ENCODE measurements around the gene MYLK.
A peak's percentile ranks its signal among the peaks of the same experiment; 100 is the strongest.

MYLK gene

DNA sequence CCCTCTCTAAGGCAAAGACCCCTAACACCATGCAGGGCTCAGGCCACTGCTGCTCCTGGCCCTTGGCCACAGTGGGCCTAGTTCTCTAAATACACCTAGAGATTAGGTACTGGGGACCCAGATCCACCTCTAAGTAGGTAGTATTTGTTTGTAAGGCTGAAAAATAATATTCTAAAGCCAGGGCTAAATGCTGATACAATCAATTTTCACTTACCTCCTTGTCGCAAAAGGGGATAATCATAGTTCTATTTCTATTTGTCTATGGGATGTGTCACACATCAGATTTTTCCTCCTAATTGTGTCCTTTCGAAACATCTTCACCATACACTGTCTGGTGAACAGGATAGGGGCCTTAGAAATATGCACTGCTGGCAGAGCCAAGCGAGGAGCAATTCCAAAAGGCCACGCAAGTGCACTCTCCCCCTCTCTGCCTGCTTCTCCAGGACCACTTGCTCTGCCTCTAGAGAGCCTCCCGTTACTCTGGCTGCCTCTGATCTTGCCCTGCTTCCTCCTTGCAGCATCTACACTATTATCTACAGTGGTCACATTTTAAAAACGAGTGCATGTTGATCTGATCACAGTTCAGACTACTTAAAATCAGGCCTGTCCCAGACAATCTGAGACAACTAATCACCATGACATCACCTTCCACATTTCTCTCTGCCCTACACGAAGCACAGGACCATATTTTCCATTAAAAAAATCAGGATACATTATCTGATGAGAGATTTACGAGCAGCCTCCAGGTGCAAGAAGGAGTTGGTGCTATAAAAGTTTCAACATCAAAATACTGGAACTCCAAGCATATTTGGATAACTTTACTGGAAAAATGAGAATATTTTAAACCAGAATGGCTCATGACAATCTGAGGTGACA lies 115.4 kb downstream of the MYLK start:
- DNase-seq (ENCODE audit: low read depth): no peak

- no peak for DNase-seq (ENCODE audit: low read depth)
Measured at GRCh38 chr3:123767564-123768292, 116.4 kb downstream of the MYLK start.

DNA sequence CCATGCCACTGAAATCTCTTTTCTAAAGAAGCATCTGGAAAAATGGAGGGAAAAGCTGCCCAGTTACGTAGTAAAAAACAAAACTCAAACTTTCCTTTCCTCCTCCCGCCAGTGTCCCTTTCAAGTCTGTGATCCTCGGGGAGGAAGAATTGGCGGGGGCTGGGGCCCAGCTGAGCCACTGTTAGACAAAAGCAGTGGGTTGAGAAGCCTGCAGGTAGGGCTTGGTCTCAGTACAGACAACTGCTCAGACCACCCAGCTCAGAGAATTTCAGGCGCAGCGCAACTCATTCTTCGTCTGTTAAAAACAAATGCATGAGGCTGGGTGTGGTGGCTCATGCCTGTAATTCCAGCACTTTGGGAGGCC lies 117.1 kb downstream of the MYLK start:
- no peak for DNase-seq (ENCODE audit: low read depth)

DNA sequence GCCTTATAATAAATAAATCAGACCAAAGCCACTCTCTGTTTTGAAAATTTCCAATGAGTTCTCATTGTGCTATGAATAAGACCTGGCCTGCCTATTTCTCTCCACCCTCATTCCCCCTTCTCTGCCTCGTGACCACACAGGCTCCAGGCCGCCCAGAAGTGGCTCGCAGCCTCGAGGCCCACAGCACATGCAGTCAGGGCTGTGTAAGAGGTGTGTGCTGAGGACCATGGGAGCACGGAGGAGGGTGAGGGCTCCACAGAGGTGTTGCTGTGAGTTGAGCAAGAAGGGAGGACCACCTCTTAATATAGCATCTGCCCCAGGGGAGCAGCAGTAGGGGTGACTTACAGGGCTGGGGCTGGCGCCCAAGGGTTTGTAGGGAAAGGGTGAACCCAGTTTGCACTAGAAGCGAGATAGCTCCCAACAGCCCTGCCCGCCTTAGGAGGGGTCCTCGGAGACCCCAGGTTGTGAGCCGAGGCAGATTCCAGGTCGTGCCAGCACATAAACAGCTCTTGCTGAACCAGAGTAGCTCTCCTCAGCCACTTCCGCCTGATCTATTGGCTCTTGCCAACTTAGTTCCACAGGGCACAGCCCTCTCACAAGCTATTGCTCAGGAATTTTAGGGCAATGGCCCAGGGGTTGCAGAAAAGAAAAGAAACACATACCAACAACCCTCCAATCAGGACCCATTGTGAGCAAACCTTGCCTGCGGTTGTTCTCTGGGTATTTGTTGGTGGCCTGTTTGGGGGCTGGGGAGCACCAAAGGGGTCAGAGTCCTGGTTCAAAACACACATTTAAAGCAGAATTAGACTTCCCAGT lies 117.7 kb downstream of the MYLK start:
- DNase-seq (ENCODE audit: low read depth): no peak

- DNase-seq (ENCODE audit: low read depth): peak; percentile 44
Measured at GRCh38 chr3:123765475-123766128, 118.5 kb downstream of the MYLK start.

GRCh38 chr3:123764647-123765046 lies 119.5 kb downstream of the MYLK start:
- DNase-seq (ENCODE audit: low read depth): no peak

- no peak for DNase-seq (ENCODE audit: low read depth)
Measured at GRCh38 chr3:123762805-123763204, 121.3 kb downstream of the MYLK start.

GRCh38 chr3:123760817-123761216 lies 123.3 kb downstream of the MYLK start:
- no peak for DNase-seq (ENCODE audit: low read depth)

DNA sequence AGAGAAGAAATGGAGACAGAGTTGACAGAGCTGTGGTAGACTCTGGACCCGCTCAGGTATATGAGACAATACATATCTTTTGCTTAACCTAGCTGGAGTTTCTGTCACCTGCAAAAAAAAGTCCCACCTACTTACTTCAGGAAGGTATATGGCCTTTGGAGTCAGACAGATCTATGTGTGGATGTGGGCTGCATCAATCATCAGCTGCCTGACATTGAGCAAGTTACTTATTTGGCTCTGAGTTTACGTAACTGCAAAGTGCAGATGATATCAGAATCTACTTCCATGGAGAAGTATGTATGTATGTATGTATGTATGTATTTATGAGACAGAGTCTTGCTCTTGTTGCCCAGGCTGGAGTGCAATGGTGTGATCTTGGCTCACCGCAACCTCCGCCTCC lies 124.3 kb downstream of the MYLK start:
- no peak for DNase-seq (ENCODE audit: low read depth)

DNA sequence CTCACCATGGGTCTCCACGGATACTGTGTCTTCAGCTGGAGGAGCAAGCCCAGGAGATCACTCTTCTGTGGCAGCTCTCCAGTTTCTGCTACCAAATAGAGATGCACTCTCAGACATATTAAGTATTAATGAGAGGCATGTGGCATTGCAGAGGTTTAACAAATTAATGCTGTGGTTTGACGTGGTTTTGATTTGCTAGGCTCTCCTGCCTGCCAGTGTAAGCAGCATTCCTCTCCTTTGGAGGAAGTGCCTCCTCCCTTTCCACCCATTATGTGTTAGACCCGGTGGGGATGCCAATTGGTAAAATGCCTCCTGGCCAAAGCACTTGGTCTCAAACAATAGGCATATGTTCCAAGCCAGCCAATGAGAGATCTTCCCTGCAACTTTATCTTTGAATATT lies 124.8 kb downstream of the MYLK start:
- DNase-seq (ENCODE audit: low read depth): no peak

DNA sequence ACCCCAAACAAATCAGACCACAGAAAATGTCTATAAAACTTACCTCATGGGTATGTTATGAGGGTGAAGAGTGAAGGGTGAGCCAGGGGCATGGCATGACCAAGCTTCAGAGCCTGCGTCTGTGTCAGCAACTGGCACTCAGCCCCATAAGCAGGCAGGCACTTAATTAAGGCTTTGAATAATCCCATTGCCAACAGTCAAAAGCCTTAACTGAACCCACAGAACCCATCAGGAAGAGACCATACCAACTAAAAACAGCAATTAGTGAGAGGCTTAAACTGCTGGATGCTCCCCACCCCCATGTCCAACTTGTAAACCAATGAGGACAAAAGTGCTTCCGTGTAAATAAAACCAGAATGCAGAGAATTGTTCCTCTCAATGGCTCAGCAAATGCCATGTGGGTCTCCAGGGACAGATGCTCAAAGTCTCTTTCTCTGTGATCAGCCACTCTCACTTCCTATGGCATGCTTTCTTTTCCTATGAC lies 126.0 kb downstream of the MYLK start:
- no peak for DNase-seq (ENCODE audit: low read depth)

DNA sequence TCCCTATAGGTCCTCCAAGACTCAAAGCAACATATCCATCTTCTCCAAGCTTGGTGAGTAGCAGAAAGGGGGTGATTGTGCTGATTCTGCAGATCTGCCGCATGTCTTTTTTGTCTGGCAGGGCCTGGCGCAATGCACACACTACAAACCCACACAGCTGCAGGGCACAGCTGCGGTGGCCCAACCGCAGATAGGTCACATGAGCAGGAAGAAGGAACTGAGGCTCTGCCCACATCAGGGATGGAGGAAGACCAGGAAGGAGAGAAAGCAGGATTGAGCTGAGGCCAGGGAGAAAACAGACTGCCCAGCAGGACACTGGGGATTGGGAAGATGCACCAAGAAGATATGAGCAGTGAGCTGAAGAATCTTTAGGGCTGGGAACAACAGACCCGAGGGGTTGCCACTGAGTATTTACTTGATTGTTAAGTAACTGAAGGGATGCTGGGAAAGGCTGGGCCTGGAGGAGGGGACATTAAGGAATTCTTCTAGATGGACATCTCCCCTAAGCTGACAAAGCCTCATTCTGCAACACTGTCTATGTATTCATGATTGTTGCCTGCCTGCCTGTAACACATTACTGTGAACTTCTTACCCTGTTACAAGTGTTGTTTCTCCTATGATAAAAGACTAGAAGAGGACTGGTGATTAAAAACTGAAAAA lies 126.7 kb downstream of the MYLK start:
- DNase-seq (ENCODE audit: low read depth): no peak

- no peak for DNase-seq (ENCODE audit: low read depth)
Measured at GRCh38 chr3:123755501-123755900, 128.6 kb downstream of the MYLK start.

DNA sequence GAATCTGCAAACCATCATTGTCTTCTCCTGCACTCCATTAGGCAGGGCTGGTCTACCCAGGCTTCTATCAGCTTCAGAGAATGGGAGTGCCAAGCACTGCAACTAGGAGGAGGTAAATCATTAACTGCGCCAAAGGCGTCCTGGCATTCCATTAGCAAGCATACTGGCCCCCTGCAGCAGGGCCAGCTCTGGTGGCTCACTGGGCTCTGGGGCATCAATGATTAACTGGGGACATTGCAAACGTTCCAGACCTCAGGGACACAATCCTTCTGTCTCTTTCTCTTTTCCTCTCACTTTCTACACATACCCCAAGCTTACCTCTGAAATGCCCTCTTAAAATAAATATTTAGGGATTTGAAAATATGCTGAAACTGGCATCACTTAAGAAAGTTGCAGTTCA lies 129.0 kb downstream of the MYLK start:
- no peak for DNase-seq (ENCODE audit: low read depth)

DNA sequence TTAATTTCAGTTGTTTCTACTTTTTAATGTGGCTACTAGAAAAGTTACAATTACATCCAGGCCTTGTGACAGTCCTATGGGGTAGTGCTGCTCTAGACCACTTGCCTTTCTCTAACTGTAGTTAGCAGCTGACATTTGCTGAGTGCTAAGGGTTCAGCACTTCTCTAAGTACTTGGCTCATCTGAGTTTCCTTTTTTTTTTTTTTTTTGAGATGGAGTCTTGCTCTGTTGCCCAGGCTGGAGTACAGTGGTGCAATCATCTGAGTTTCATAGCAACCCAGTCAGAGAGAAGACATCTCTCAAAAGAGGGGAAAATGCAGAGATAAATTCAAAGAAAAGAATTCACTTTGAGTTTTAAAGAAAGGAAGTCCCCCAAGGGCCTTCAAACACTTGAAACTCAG lies 130.8 kb downstream of the MYLK start:
- DNase-seq (ENCODE audit: low read depth): no peak

DNA sequence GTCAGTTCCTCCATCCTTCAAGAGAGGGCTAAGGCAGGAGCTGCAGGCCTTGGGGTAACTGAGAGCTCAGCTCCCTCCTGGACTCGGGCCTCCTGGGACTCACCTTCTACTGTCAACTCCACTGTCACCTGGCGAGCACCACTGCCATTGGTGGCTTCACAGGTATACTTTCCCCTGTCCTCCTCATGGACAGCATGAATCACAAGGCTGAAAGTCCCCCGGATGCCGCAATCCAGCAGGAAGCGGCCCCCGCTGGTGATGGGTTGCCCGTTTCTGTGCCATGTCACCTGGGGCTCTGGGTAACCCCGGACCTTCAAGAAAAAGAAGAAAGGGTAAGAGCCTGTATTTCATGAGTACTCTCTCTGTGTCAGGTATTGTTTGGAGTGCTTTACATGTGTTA lies 131.9 kb downstream of the MYLK start:
- no peak for DNase-seq (ENCODE audit: low read depth)

- DNase-seq (ENCODE audit: low read depth): no peak
Measured at GRCh38 chr3:123751433-123751832, 132.7 kb downstream of the MYLK start.

GRCh38 chr3:123750659-123751420 lies 133.3 kb downstream of the MYLK start:
- peak; percentile 71 for DNase-seq (ENCODE audit: low read depth)

DNA sequence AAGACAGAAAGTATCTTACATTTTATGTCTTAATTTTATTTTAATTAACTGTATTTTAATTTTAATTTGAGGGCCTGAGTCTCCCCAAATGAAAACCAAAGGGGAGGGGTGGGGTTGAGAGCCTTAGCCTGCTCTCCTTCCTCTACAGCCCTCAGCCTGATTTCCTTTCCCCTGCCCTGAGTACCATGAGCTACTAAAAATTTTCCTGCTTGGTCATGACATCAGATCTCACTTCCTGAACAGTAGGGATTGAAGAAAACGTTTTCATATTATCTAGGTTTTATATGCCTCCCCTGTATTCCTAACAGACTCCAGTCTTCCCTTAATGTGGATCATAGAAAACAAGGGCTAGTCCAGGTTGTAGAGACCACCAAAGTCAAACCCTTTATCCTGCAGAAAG lies 133.9 kb downstream of the MYLK start:
- no peak for DNase-seq (ENCODE audit: low read depth)

GRCh38 chr3:123749711-123750110 lies 134.4 kb downstream of the MYLK start:
- peak; percentile 94 for DNase-seq (ENCODE audit: low read depth)
